CD8-positive, alpha-beta memory T cell (primary cell): ENCODE data around the gene CNTNAP3B. TPM values are rescaled to one million over a fixed set of nuclear protein-coding genes. Genes with fewer than 3 reads are reported as not detected.
"Not testable (repeated sequence)": the region's sequence is repeated elsewhere in the genome, so short reads cannot be mapped to it uniquely, and the experiment has no call there.

Source experiments
- CTCF ChIA-PET: fragments of 350-600 bp; sonication (Branson Sonifier 250); formaldehyde crosslinking; loops from one replicate; lab custom pipeline; 2021; ENCODE audit warnings: antibody characterized with exemption; lab: Charles Lee
- POLR2A ChIA-PET: fragments of 350-600 bp; sonication (Branson Sonifier 250); formaldehyde crosslinking; loops from one replicate; lab custom pipeline; 2021; ENCODE audit warnings: antibody characterized with exemption; lab: Charles Lee
- DNase-seq, 5 donors: peaks; one replicate each; pipeline versions ENCODE4 v3.0.0 to v3.0.0-alpha.2; 2020 to 2022; ENCODE audit warnings: mixed read lengths in 1 of 5
- H3K27ac ChIP-seq: one replicate; pipeline ENCODE4 v1.7.0; 2013; ENCODE audit warnings: low read depth, mild to moderate bottlenecking, low read length, moderate library complexity
- H3K27me3 ChIP-seq: 2 replicates; pipeline ENCODE4 v1.7.0; 2013; ENCODE audit warnings: low read length, mild to moderate bottlenecking; ENCODE audit not compliant: insufficient read depth, poor library complexity, severe bottlenecking
- H3K36me3 ChIP-seq: 2 replicates; pipeline ENCODE4 v1.7.0; 2013; ENCODE audit warnings: mild to moderate bottlenecking, low read length, moderate library complexity; ENCODE audit not compliant: insufficient read depth
- H3K4me1 ChIP-seq: 2 replicates; pipeline ENCODE4 v1.7.0; 2013; ENCODE audit warnings: mild to moderate bottlenecking, low read length, moderate library complexity; ENCODE audit not compliant: insufficient read depth
- H3K4me3 ChIP-seq: 2 replicates; pipeline ENCODE4 v1.7.0; 2013; ENCODE audit warnings: mild to moderate bottlenecking, low read length
- H3K9me3 ChIP-seq: 2 replicates; pipeline ENCODE4 v1.7.0; 2013; ENCODE audit warnings: mild to moderate bottlenecking, low read length
- H3K27ac Mint-ChIP-seq, 8 donors: one replicate each; pipeline ENCODE4 v1.8.0; 2020 to 2021; ENCODE audit warnings: mixed read lengths in 8 of 8, mild to moderate bottlenecking in 6 of 8, inconsistent platforms in 3 of 8, moderate library complexity in 3 of 8
- H3K27me3 Mint-ChIP-seq, 2 donors: one replicate each; pipeline ENCODE4 v1.8.0; 2020 to 2021; ENCODE audit warnings: mixed read lengths in 2 of 2, mild to moderate bottlenecking in 1 of 2, moderate library complexity in 1 of 2
- H3K36me3 Mint-ChIP-seq, 3 donors: one replicate each; pipeline ENCODE4 v1.8.0; 2020 to 2021; ENCODE audit warnings: mixed read lengths in 3 of 3, inconsistent platforms in 1 of 3, mild to moderate bottlenecking in 1 of 3
- H3K4me1 Mint-ChIP-seq, 3 donors: one replicate each; pipeline ENCODE4 v1.8.0; 2020 to 2021; ENCODE audit warnings: mixed read lengths in 3 of 3, inconsistent platforms in 1 of 3, mild to moderate bottlenecking in 1 of 3
- H3K4me3 Mint-ChIP-seq, 7 donors: one replicate each; pipeline ENCODE4 v1.8.0; 2020 to 2021; ENCODE audit warnings: mixed read lengths in 7 of 7, mild to moderate bottlenecking in 6 of 7, moderate library complexity in 4 of 7, inconsistent platforms in 2 of 7
- H3K9me3 Mint-ChIP-seq, 5 donors: one replicate each; pipeline ENCODE4 v1.8.0; 2020 to 2022; ENCODE audit warnings: mixed read lengths in 5 of 5, mild to moderate bottlenecking in 3 of 5, moderate library complexity in 2 of 5, inconsistent platforms in 1 of 5
- polyA plus RNA-seq: library from polyadenylated mRNA; unstranded; fragments of 300-500 nt; fragmentation: Illumina TruSeq; gene quantifications from one replicate; pipeline ENCODE4 v1.2.3, GENCODE V29; 2021
- total RNA-seq, 2 experiments: library from RNA; stranded (reverse); gene quantifications; one replicate each; pipeline ENCODE4 v1.2.3, GENCODE V29; 2021

The CNTNAP3B gene
- total and polyA plus RNA-seq, 3 experiments from 2014 or later = not detected

DNA sequence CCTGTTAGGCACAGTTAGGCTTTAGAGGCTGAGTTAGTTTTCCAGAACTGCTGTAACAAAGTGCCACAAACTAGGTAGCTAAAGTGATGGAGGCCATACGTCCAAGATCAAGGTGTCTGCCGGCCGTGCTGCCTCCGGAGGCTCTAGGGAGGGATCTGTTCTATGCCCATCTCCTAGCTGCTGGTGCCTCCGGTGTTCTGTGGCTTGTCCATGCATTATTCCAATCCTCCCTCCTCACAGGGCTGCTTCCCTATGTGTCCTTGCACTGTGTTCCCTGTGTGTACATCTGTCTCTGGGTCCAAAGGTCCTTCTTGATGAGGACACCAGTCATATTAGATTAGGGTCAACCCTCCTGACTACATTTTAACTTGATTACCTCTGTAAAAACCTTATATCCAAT lies 54.4 kb downstream of the CNTNAP3B start:
- H3K4me3 ChIP-seq, H3K36me3 Mint-ChIP-seq, DNase-seq, H3K27me3 ChIP-seq, H3K27ac Mint-ChIP-seq, H3K27ac ChIP-seq, POLR2A ChIA-PET, H3K4me3 Mint-ChIP-seq, H3K27me3 Mint-ChIP-seq, H3K4me1 ChIP-seq, H3K4me1 Mint-ChIP-seq, H3K36me3 ChIP-seq, CTCF ChIA-PET, H3K9me3 Mint-ChIP-seq, H3K9me3 ChIP-seq: not testable (repeated sequence)

DNA sequence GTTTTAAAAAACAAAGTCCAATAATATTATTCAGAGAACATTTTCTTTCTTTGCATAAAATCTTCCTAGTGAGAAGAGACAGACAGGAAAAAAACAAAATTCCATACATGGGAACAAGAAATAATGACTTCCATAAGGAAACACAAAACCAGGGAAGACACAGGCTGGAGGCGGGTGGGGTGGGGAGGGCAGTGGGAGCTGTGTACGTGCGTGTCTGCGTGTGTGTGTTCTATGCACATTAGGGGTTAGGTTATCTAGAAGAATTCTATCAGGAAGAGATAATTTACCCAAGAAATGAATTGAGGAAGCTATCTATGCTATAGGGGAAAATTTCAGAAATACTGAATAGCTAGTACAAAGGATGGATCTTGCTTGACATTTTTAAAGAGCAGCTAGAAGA lies 58.2 kb downstream of the CNTNAP3B start:
- H3K4me3 ChIP-seq, H3K27me3 ChIP-seq, POLR2A ChIA-PET, DNase-seq, H3K36me3 ChIP-seq, H3K27ac Mint-ChIP-seq, H3K9me3 Mint-ChIP-seq, CTCF ChIA-PET, H3K36me3 Mint-ChIP-seq, H3K4me1 Mint-ChIP-seq, H3K4me3 Mint-ChIP-seq, H3K27me3 Mint-ChIP-seq, H3K27ac ChIP-seq, H3K9me3 ChIP-seq, H3K4me1 ChIP-seq: not testable (repeated sequence)

DNA sequence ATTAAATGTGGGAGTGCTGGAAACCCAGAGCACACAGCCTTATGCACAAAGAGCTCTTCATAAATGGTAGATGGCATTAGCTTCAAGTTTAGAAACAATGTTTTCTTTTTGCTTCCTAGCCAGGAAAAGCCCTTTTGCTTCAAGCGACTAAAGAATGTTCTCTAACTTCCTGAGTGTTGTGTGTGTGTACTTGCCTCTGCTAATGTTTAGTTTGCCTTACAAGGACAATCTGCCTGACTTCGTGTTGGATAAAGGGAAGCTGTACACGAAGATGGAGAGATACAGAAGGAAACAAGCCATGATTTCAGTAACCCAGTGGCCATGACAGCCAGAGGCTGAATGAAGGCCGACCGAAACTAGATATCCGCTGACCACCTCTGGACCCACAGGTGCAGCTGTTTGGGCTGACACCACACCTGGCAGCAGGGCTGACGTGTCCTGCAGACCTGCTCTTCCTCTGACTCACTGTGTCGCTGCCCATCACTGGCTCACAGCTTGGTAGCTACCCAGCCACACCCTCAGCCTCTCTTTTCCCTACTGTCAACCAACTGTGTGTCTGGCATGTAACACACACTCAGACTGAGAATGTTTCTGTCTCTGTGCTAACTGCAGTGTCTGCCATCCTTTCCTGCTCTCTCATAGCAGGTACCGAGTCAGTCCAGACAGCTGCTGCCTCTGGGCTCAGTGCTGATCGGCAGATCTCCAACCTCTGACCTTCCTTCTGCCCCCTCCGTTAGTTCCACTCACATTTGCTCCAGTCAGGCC lies 59.0 kb downstream of the CNTNAP3B start:
- CTCF ChIA-PET, H3K4me3 Mint-ChIP-seq, H3K9me3 Mint-ChIP-seq, POLR2A ChIA-PET, H3K9me3 ChIP-seq, DNase-seq, H3K27ac ChIP-seq, H3K27me3 ChIP-seq, H3K4me1 Mint-ChIP-seq, H3K4me1 ChIP-seq, H3K27ac Mint-ChIP-seq, H3K36me3 Mint-ChIP-seq, H3K4me3 ChIP-seq, H3K27me3 Mint-ChIP-seq, H3K36me3 ChIP-seq: not testable (repeated sequence)

DNA sequence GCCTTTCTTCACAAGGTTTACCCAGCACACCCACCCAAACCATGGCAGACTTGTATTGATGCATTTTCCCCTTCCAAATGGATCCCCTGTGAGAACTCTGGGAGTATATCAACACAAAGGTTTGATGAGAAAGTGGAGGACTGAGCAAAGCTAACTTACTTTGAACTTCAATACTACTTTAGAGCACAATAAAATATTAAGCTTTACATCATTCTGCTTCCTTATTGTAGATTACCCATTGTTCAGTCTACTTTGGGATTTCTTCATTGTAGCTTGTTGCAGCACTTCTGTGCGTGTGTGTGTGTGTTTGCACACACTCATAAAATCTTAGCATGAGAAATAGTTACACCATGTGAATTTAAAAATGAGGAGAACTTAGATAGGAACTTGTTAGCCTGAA lies 75.4 kb downstream of the CNTNAP3B start:
- H3K27ac ChIP-seq, H3K4me3 Mint-ChIP-seq, CTCF ChIA-PET, POLR2A ChIA-PET, H3K9me3 ChIP-seq, DNase-seq, H3K4me1 ChIP-seq, H3K4me1 Mint-ChIP-seq, H3K27me3 ChIP-seq, H3K4me3 ChIP-seq, H3K27ac Mint-ChIP-seq, H3K36me3 Mint-ChIP-seq, H3K9me3 Mint-ChIP-seq, H3K27me3 Mint-ChIP-seq, H3K36me3 ChIP-seq: not testable (repeated sequence)

DNA sequence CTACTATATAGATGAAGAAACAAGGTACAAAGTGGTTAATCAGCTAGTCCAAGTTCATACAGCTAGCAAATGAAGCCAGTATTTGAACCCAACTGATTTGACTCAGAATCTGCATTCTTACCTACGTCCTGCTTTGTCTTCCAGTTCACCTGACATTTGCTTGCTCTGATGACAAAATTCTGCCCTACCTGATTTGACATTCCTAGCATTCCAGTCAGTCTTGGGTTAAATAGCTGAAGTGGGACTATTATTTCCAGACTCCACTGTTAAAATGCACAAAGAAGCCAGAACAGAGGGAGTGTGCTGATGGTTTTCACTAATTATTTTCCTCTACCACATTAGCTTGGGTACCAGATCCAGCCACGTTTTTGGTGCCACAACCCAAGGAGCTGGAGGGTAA lies 78.5 kb downstream of the CNTNAP3B start:
- H3K27me3 Mint-ChIP-seq, H3K4me1 ChIP-seq, DNase-seq, H3K27ac ChIP-seq, H3K27me3 ChIP-seq, CTCF ChIA-PET, H3K36me3 ChIP-seq, POLR2A ChIA-PET, H3K9me3 Mint-ChIP-seq, H3K4me3 Mint-ChIP-seq, H3K36me3 Mint-ChIP-seq, H3K4me1 Mint-ChIP-seq, H3K9me3 ChIP-seq, H3K4me3 ChIP-seq, H3K27ac Mint-ChIP-seq: not testable (repeated sequence)

DNA sequence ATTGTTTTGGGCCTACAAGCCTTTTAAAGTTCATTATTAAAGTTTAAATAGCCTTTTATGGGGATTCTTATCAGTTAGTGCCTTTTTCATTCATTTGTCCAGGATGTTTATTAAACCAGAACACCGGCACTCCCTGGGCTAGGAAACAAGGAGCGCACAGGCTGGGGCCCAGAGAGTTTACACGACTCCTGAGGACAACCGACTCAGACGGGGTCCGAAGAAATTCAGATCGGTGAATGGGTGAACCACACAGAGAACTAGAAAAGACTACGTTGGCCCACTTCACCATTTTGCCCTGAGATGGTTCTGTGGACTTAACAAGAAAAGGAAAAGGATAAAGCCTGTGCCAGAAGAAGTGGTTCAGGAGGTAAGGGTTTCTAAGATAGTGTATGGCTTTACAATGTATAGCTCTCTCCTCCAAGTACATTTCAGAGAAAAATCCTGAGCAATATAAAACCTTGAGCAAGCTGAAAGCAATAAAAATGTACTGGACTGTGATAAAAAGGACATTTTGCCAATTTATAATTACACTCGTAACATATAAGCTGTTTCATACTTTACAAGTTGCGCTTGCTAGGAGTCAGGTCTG lies 84.7 kb downstream of the CNTNAP3B start:
- H3K9me3 ChIP-seq, H3K27me3 ChIP-seq, H3K4me1 ChIP-seq, H3K4me3 Mint-ChIP-seq, H3K36me3 ChIP-seq, H3K27ac ChIP-seq, H3K27ac Mint-ChIP-seq, H3K9me3 Mint-ChIP-seq, H3K4me3 ChIP-seq, POLR2A ChIA-PET, H3K4me1 Mint-ChIP-seq, DNase-seq, H3K36me3 Mint-ChIP-seq, CTCF ChIA-PET, H3K27me3 Mint-ChIP-seq: not testable (repeated sequence)

DNA sequence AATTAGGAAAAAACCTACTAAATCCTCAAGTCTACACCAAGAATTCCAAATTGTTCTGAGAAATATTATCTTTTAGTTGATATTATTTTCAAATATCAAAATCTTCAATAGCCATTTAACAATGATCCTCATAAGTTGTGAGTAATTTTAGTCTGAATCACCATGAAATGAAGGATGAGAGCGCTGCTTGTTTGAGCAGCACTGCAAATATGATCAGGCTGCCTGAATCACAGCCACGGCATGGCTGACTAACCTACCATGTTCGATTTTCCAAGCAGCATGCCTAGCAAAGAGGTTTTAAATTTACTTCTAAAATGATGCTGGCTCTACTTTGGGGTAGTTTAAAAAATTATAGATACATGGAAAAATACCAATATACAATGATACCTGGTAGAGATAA lies 95.7 kb downstream of the CNTNAP3B start:
- POLR2A ChIA-PET, H3K36me3 ChIP-seq, DNase-seq, H3K27me3 ChIP-seq, H3K27ac ChIP-seq, H3K4me3 Mint-ChIP-seq, H3K36me3 Mint-ChIP-seq, CTCF ChIA-PET, H3K4me3 ChIP-seq, H3K4me1 Mint-ChIP-seq, H3K27ac Mint-ChIP-seq, H3K27me3 Mint-ChIP-seq, H3K9me3 Mint-ChIP-seq, H3K4me1 ChIP-seq, H3K9me3 ChIP-seq: not testable (repeated sequence)

DNA sequence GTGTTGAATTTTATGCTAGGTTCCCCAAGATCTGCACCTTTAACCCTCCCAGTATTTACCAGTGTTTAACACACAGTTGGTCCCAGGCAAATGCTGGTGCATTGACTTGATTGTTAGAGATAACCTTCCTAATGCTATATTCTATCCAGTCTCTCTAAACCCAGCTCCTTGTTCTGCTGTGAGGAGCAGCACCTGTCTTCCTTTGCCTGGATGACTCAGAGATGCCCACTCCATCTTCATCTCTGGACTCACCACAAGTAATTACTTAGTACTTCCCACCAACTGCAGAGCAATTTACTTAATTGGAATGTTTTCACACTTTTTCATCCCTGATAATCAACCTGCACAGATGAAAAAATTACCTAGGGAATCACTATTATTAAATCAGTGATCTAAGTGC lies 108.6 kb downstream of the CNTNAP3B start:
- H3K4me3 Mint-ChIP-seq, H3K4me1 ChIP-seq, CTCF ChIA-PET, H3K36me3 Mint-ChIP-seq, DNase-seq, H3K36me3 ChIP-seq, POLR2A ChIA-PET, H3K27ac Mint-ChIP-seq, H3K9me3 ChIP-seq, H3K4me3 ChIP-seq, H3K27ac ChIP-seq, H3K4me1 Mint-ChIP-seq, H3K27me3 Mint-ChIP-seq, H3K9me3 Mint-ChIP-seq, H3K27me3 ChIP-seq: not testable (repeated sequence)
